NB4 (cell line): ENCODE measurements around the gene HGF.

Source experiments
- CTCF ChIP-seq: IDR thresholded peaks from one replicate; pipeline ENCODE4 v1.5.1; 2012; ENCODE audit warnings: low read depth, low read length
- MYC ChIP-seq: IDR thresholded peaks from 2 replicates; pipeline ENCODE4 v1.6.1; 2011; ENCODE audit warnings: low read depth, low read length
- POLR2A ChIP-seq: IDR thresholded peaks from 2 replicates; pipeline ENCODE4 v1.6.1; 2011; ENCODE audit warnings: mild to moderate bottlenecking; ENCODE audit not compliant: insufficient read length; ENCODE audit errors: extremely low read depth

- no peak for TF ChIP-seq CTCF
- no peak for TF ChIP-seq POLR2A
- no peak for TF ChIP-seq MYC
Measured at GRCh38 chr7:81692146-81692905, 77.5 kb downstream of the HGF start.
